GM12801 (cell line): Measurements from ENCODE around the gene WWP2.
A peak's percentile ranks its signal among the peaks of the same experiment; 100 is the strongest.

Experiments used
- CTCF ChIP-seq: IDR thresholded peaks from one replicate; pipeline ENCODE4 v1.5.1; 2011; ENCODE audit warnings: control low read depth; ENCODE audit not compliant: insufficient read length; ENCODE audit errors: extremely low read depth

WWP2 gene

GRCh38 chr16:69794486-69794885 lies 32.4 kb downstream of the WWP2 start:
- no peak for TF ChIP-seq CTCF

- peak; percentile 44 for TF ChIP-seq CTCF
Measured at GRCh38 chr16:69796285-69797118, 34.4 kb downstream of the WWP2 start.

- no peak for TF ChIP-seq CTCF
Measured at GRCh38 chr16:69798466-69798865, 36.3 kb downstream of the WWP2 start.

GRCh38 chr16:69799611-69800031 lies 37.5 kb downstream of the WWP2 start:
- no peak for TF ChIP-seq CTCF

- TF ChIP-seq CTCF = no peak
Measured at GRCh38 chr16:69804297-69804696, 42.2 kb downstream of the WWP2 start.

- TF ChIP-seq CTCF = no peak
Measured at GRCh38 chr16:69812688-69813014, 50.5 kb downstream of the WWP2 start.

GRCh38 chr16:69814078-69814477 lies 51.9 kb downstream of the WWP2 start:
- TF ChIP-seq CTCF = no peak
